Astrocyte (in vitro differentiated cells and primary cell): ENCODE results near the gene ZSCAN26. TPM values are rescaled to one million over a fixed set of nuclear protein-coding genes. Genes with fewer than 3 reads are reported as not detected.

Source experiments
- DNase-seq: peaks from one replicate; pipeline ENCODE4 v3.0.0-alpha.2; 2010; ENCODE audit warnings: low read depth
- FAIRE-seq: peaks from 2 replicates; lab custom pipeline; 2011; peaks lifted over from hg19 to GRCh38; lab: Jason Lieb, UNC
- H2AFZ ChIP-seq: 2 replicates; pipeline ENCODE4 v1.6.0; 2012; ENCODE audit warnings: low read depth, low read length, inconsistent platforms
- H3K27ac ChIP-seq: 2 replicates; pipeline ENCODE4 v1.5.1; 2011; ENCODE audit warnings: low read depth, low read length, inconsistent platforms
- H3K27me3 ChIP-seq: 2 replicates; pipeline ENCODE4 v1.6.0; 2011; ENCODE audit warnings: low read length, inconsistent platforms; ENCODE audit not compliant: insufficient read depth
- H3K36me3 ChIP-seq: 2 replicates; pipeline ENCODE4 v1.5.1; 2011; ENCODE audit warnings: low read length, inconsistent platforms; ENCODE audit not compliant: insufficient read depth
- H3K4me1 ChIP-seq: 2 replicates; pipeline ENCODE4 v1.5.1; 2011; ENCODE audit warnings: low read length, inconsistent platforms; ENCODE audit not compliant: insufficient read depth
- H3K4me2 ChIP-seq: 2 replicates; pipeline ENCODE4 v1.6.0; 2012; ENCODE audit warnings: low read length, inconsistent platforms
- H3K4me3 ChIP-seq: 2 replicates; pipeline ENCODE4 v1.5.1; 2011; ENCODE audit warnings: low read depth, mild to moderate bottlenecking, low read length, inconsistent platforms; ENCODE audit not compliant: insufficient read depth
- H3K79me2 ChIP-seq: 2 replicates; pipeline ENCODE4 v1.6.0; 2012; ENCODE audit warnings: mild to moderate bottlenecking, low read length, inconsistent platforms; ENCODE audit not compliant: insufficient read depth
- H3K9ac ChIP-seq: 2 replicates; pipeline ENCODE4 v1.6.0; 2012; ENCODE audit warnings: mild to moderate bottlenecking, low read length, inconsistent platforms
- H3K9me3 ChIP-seq: 2 replicates; pipeline ENCODE4 v1.5.1; 2012; ENCODE audit warnings: low read depth, mild to moderate bottlenecking, low read length, inconsistent platforms; ENCODE audit not compliant: insufficient read depth
- H4K20me1 ChIP-seq: 2 replicates; pipeline ENCODE4 v1.6.0; 2012; ENCODE audit warnings: low read length, inconsistent platforms; ENCODE audit not compliant: insufficient read depth
- H3K27ac Mint-ChIP-seq: one replicate; pipeline ENCODE4 v1.8.0; 2021; ENCODE audit warnings: mild to moderate bottlenecking, mixed read lengths; ENCODE audit not compliant: unreplicated experiment
- H3K27me3 Mint-ChIP-seq: one replicate; pipeline ENCODE4 v1.8.0; 2021; ENCODE audit warnings: low read depth, mixed read lengths; ENCODE audit not compliant: unreplicated experiment
- H3K36me3 Mint-ChIP-seq: one replicate; pipeline ENCODE4 v1.8.0; 2021; ENCODE audit warnings: low read depth, mixed read lengths; ENCODE audit not compliant: unreplicated experiment
- H3K4me1 Mint-ChIP-seq: one replicate; pipeline ENCODE4 v1.8.0; 2021; ENCODE audit warnings: low read depth, mixed read lengths; ENCODE audit not compliant: unreplicated experiment
- H3K4me3 Mint-ChIP-seq: one replicate; pipeline ENCODE4 v1.8.0; 2021; ENCODE audit warnings: mild to moderate bottlenecking, moderate library complexity, mixed read lengths; ENCODE audit not compliant: unreplicated experiment
- H3K9me3 Mint-ChIP-seq: one replicate; pipeline ENCODE4 v1.8.0; 2021; ENCODE audit warnings: mild to moderate bottlenecking, mixed read lengths; ENCODE audit not compliant: unreplicated experiment
- CTCF ChIP-seq: IDR thresholded peaks from 2 replicates; pipeline ENCODE4 v1.5.1; 2011; ENCODE audit warnings: low read depth, mild to moderate bottlenecking, inconsistent platforms, low read length, moderate library complexity; ENCODE audit not compliant: insufficient read depth
- EZH2 ChIP-seq: IDR thresholded peaks from 2 replicates; pipeline ENCODE4 v1.6.1; 2012; ENCODE audit warnings: mild to moderate bottlenecking, low read length, inconsistent platforms; ENCODE audit not compliant: insufficient read depth
- total RNA-seq: library from RNA; stranded (reverse); gene quantifications from 2 replicates; pipeline ENCODE4 v1.2.1, GENCODE V29; 2021

Gene ZSCAN26
- total RNA-seq, 1 donor from 2014 or later, result 12.0 TPM

- Mint-ChIP-seq H3K27me3 (peaks cover 8% of the 10 kb centered on the region), H3K4me1 (peaks cover 5% of the 10 kb centered on the region), H3K36me3 (peaks cover 17% of the 10 kb centered on the region), H3K27ac (no peak overlapping the region), H3K9me3 (no peaks in the 10 kb centered on the region), H3K4me3 (peak overlapping the region; percentile 97)
- Histone ChIP-seq H3K27me3 (peaks cover 4% of the 10 kb centered on the region), H3K27ac (no peak overlapping the region), H3K9me3 (no peaks in the 10 kb centered on the region), H3K4me2 (peak overlapping the region; percentile 91), H3K4me3 (peak overlapping the region; percentile 75), H3K4me1 (peaks cover 4% of the 10 kb centered on the region), H4K20me1 (no peaks in the 10 kb centered on the region), H3K9ac (no peak overlapping the region), H2AFZ (no peak overlapping the region), H3K36me3 (peaks cover 37% of the 10 kb centered on the region), H3K79me2 (peaks cover 38% of the 10 kb centered on the region)
- no peak for DNase-seq
- no peak for TF ChIP-seq EZH2
- TF ChIP-seq CTCF, result no peak
- FAIRE-seq, result no peak
These were observed 40.5 kb upstream of the ZSCAN26 start for GRCh38 chr6:28226460-28226859.

- peaks cover 34% of the 10 kb centered on the region for H3K36me3 Mint-ChIP-seq
- H3K4me1 Mint-ChIP-seq, result no peaks in the 10 kb centered on the region
- Histone ChIP-seq H3K4me3 (no peak overlapping the region), H2AFZ (no peak overlapping the region), H3K27ac (no peak overlapping the region), H4K20me1 (no peaks in the 10 kb centered on the region), H3K36me3 (peaks cover 61% of the 10 kb centered on the region), H3K79me2 (peaks cover 9% of the 10 kb centered on the region), H3K9ac (no peak overlapping the region), H3K27me3 (no peaks in the 10 kb centered on the region), H3K9me3 (peaks cover 15% of the 10 kb centered on the region), H3K4me2 (no peak overlapping the region), H3K4me1 (no peaks in the 10 kb centered on the region)
- no peaks in the 10 kb centered on the region for H3K27me3 Mint-ChIP-seq
- no peak for TF ChIP-seq EZH2
- TF ChIP-seq CTCF, result no peak
- FAIRE-seq (no peak), DNase-seq (no peak)
- H3K4me3 Mint-ChIP-seq, result no peak overlapping the region
- no peaks in the 10 kb centered on the region for H3K9me3 Mint-ChIP-seq
- no peak overlapping the region for H3K27ac Mint-ChIP-seq
These were observed 34.2 kb upstream of the ZSCAN26 start for GRCh38 chr6:28232785-28233184.

GRCh38 chr6:28235912-28236452 is 31.0 kb upstream of the ZSCAN26 start:
- Histone ChIP-seq H3K9ac (no peak overlapping the region), H3K36me3 (peaks cover 40% of the 10 kb centered on the region), H3K9me3 (peaks cover 15% of the 10 kb centered on the region), H2AFZ (no peak overlapping the region), H3K79me2 (no peaks in the 10 kb centered on the region), H3K4me3 (no peak overlapping the region), H3K27ac (no peak overlapping the region), H3K27me3 (no peaks in the 10 kb centered on the region), H4K20me1 (no peaks in the 10 kb centered on the region), H3K4me1 (no peaks in the 10 kb centered on the region), H3K4me2 (no peak overlapping the region)
- no peaks in the 10 kb centered on the region for H3K9me3 Mint-ChIP-seq
- H3K27ac Mint-ChIP-seq, result no peak overlapping the region
- FAIRE-seq (no peak), DNase-seq (no peak)
- H3K27me3 Mint-ChIP-seq, result no peaks in the 10 kb centered on the region
- H3K4me1 Mint-ChIP-seq, result no peaks in the 10 kb centered on the region
- TF ChIP-seq EZH2, result no peak
- TF ChIP-seq CTCF, result no peak
- H3K36me3 Mint-ChIP-seq, result peaks cover 29% of the 10 kb centered on the region
- H3K4me3 Mint-ChIP-seq, result no peak overlapping the region
